Measurements from ENCODE around the gene ANKS1A.
"Not testable (repeated sequence)": the region's sequence is repeated elsewhere in the genome, so short reads cannot be mapped to it uniquely, and the experiment has no call there.

ANKS1A gene

GRCh38 chr6:35093783-35094182 is 204.7 kb downstream of the ANKS1A start:
- no peak for FAIRE-seq
- TF ChIP-seq CTCF (IDR thresholded peaks at IDR 0.05; ENCODE audit: insufficient read depth, missing control alignments), result no peak

DNA sequence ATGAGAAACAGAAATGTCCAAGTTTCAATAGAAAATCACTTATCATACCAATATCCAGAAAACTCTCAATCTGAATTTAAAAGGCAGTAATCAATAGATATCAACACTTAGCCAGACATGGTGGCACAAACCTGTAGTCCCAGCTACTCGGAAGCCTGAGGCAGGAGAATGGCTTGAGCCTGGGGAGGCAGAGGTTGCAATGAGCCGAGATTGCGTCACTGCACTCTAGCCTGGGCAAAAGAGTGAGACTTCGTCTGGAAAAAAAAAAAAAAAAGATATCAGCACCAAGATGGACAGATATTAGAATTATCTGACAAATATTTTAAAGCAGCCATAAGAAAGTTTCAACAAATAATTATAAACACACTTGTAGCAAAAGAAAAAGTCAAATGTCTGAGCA is 205.1 kb downstream of the ANKS1A start:
- DNase-seq (ENCODE audit: insufficient read length, low spot score) (no peak), FAIRE-seq (no peak)
- TF ChIP-seq CTCF (IDR thresholded peaks at IDR 0.05; ENCODE audit: insufficient read depth, missing control alignments), result no peak

More at GRCh38 chr6:35093783-35094182, 204.7 kb downstream of the ANKS1A start:
- no peak for DNase-seq (ENCODE audit: insufficient read length, low spot score)

DNA sequence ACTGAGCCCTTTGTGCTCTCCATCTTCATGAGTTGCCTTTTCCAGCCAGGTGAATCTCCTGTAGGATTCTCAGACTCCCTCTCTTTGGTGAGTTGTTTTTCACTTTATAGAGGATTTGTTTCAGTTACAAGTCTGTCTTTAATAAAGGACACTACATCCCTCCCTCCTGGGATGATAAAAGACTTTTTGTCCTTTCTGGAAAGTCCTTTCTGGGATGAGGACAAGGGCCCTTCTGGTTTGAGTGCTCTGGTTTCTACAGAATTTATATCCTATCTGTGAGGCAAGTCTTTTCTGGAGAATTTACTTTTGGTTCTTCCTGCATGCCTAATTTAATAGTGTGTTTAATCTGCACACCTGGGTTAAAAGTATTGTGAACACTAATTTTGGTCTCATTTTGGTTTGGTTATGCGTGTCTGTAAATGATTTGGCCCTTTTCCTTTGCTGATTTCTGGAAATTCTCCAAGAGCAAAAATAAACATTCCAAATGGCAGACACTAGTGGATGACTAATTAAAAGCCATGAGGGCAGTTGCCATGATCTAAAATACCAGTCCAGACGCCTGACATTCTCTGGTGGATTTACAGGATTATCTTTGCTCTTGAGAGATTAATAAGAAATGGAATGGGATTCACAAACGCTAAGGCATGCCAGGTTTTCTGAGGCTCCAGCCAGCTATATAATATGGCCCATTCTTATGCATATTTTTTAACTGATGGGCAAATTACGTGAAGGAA is 207.2 kb downstream of the ANKS1A start:
- peak; percentile 39 for DNase-seq (ENCODE audit: insufficient read length, low spot score)
- FAIRE-seq, result peak; percentile 88
- no peak for TF ChIP-seq CTCF (IDR thresholded peaks at IDR 0.05; ENCODE audit: insufficient read depth, missing control alignments)

DNA sequence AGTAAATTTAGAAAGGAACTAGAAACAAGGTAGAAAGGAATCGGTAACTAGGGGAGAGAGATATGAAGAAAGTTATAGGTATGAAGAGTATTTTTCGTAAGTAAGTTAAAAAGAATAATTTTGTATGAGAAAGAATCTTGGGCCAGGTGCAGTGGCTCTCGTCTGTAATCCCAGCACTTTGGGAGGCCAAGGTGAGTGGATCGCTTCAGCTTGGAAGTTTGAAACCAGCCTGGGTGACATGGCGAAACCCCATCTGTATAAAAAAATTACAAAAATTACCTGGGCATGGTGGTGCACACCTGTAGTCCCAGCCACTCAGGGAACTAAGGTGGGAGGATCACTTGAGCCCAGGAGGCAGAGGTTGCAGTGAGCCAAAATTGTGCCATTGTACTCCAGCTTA is 210.1 kb downstream of the ANKS1A start:
- DNase-seq (ENCODE audit: insufficient read length, low spot score), result no peak
- TF ChIP-seq CTCF (IDR thresholded peaks at IDR 0.05; ENCODE audit: insufficient read depth, missing control alignments), result no peak
- no peak for FAIRE-seq

DNA sequence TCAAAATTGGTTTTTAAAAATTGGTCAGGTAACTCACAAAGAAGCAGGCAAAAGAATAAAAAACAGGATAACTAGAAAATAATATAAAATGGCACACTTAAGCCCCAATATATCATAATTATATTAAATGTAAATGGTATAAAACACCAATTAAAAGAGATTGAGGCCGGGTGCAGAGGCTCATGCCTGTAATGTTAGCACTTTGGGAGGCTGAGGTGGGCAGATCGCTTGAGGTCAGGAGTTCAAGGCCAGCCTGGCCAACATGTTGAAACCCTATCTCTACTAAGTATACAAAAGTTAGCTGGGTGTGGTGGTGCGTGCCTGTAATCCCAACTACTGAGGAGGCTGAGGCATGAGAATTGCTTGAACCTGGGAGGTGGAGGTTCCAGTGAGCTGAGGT is 216.0 kb downstream of the ANKS1A start:
- no peak for TF ChIP-seq CTCF (IDR thresholded peaks at IDR 0.05; ENCODE audit: insufficient read depth, missing control alignments)
- DNase-seq (ENCODE audit: insufficient read length, low spot score) (no peak), FAIRE-seq (no peak)

GRCh38 chr6:35106061-35106460 is 217.0 kb downstream of the ANKS1A start:
- not testable (repeated sequence) for FAIRE-seq; DNase-seq (ENCODE audit: insufficient read length, low spot score)

DNA sequence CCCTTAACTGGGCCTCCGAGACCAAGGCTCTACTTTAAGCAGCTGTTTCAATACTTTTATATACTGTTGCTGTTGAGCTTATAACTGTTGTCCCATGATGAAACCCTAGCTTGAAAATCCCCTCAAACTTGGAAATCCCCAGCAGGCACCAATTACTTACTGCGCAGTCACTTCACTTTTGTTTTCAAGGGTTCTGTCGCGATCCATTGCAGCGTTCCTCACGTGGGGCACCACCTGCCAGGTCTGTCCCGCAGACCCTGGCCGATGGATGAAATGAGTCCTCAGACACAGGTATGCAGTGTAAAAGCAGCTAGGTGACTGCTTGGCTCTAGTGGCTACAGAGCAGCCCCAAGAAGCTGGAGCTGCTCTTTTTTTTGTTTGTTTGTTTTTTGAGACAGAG is 218.2 kb downstream of the ANKS1A start:
- not testable (repeated sequence) for DNase-seq (ENCODE audit: insufficient read length, low spot score); FAIRE-seq

DNA sequence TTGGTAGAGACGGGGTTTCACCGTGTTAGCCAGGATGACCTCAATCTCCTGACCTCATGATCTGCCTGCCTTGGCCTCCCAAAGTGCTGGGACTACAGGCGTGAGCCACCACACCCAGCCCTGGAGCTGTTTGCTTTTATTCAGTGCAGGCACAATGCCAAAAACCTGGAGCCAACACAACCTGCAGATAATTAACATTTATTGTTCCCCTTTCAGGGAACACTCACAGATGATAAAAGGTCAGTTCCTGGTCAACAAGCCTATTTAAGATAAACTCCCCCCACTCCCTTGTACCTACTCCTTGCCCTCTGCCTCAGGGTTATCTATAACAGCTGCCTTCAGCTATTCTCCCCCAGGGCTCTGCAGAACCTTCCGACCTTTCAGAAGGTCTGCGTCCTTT is 218.7 kb downstream of the ANKS1A start:
- DNase-seq (ENCODE audit: insufficient read length, low spot score); FAIRE-seq: not testable (repeated sequence)

- no peak for TF ChIP-seq CTCF (IDR thresholded peaks at IDR 0.05; ENCODE audit: insufficient read depth, missing control alignments)
- DNase-seq (ENCODE audit: insufficient read length, low spot score) (no peak), FAIRE-seq (no peak)
Observed at GRCh38 chr6:35108309-35108885, 219.3 kb downstream of the ANKS1A start.
